HG03045 (cell line): ENCODE results near the gene MAD1L1.
"Not testable (repeated sequence)": the region's sequence is repeated elsewhere in the genome, so short reads cannot be mapped to it uniquely, and the experiment has no call there.

Experiments used
- ATAC-seq: cut with Tn5 transposase; IDR thresholded peaks from one replicate; pipeline ENCODE4 v1.9.1; 2021; ENCODE audit warnings: mild to moderate bottlenecking, moderate library complexity; ENCODE audit not compliant: unreplicated experiment

Gene MAD1L1

GRCh38 chr7:1978656-1979590 is 253.8 kb downstream of the MAD1L1 start:
- ATAC-seq, result no peak

GRCh38 chr7:1977876-1978441 is 254.8 kb downstream of the MAD1L1 start:
- ATAC-seq, result no peak

- ATAC-seq, result no peak
Observed at GRCh38 chr7:1977059-1977875, 255.5 kb downstream of the MAD1L1 start.

- ATAC-seq, result not testable (repeated sequence)
Observed at GRCh38 chr7:1976521-1976920, 256.2 kb downstream of the MAD1L1 start.

- no peak for ATAC-seq
Observed at GRCh38 chr7:1975581-1975980, 257.2 kb downstream of the MAD1L1 start.

GRCh38 chr7:1975179-1975578 is 257.6 kb downstream of the MAD1L1 start:
- ATAC-seq, result no peak

GRCh38 chr7:1974290-1975101 is 258.2 kb downstream of the MAD1L1 start:
- no peak for ATAC-seq

- no peak for ATAC-seq
Observed at GRCh38 chr7:1973321-1974251, 259.2 kb downstream of the MAD1L1 start.

- ATAC-seq, result no peak
Observed at GRCh38 chr7:1972744-1973143, 260.0 kb downstream of the MAD1L1 start.

- ATAC-seq, result no peak
Observed at GRCh38 chr7:1971946-1972654, 260.6 kb downstream of the MAD1L1 start.

- ATAC-seq, result no peak
Observed at GRCh38 chr7:1970895-1971294, 261.9 kb downstream of the MAD1L1 start.

- not testable (repeated sequence) for ATAC-seq
Observed at GRCh38 chr7:1970285-1970660, 262.5 kb downstream of the MAD1L1 start.

- no peak for ATAC-seq
Observed at GRCh38 chr7:1969459-1970284, 263.1 kb downstream of the MAD1L1 start.

GRCh38 chr7:1968397-1969111 is 264.2 kb downstream of the MAD1L1 start:
- ATAC-seq, result no peak

- no peak for ATAC-seq
Observed at GRCh38 chr7:1967512-1968396, 265.0 kb downstream of the MAD1L1 start.

GRCh38 chr7:1966631-1967200 is 266.0 kb downstream of the MAD1L1 start:
- no peak for ATAC-seq
